PC-3 (cell line): ENCODE measurements around the gene CEP131.

ENCODE experiments used
- EZH2 ChIP-seq: fragments of 300-600 bp; sonication (generic); IDR thresholded peaks from one replicate; pipeline ENCODE4 v1.6.1; 2017; ENCODE audit warnings: antibody characterized with exemption, mild to moderate bottlenecking, low read length; ENCODE audit not compliant: unreplicated experiment
- EZH2phosphoT487 ChIP-seq: fragments of 300-600 bp; sonication (generic); IDR thresholded peaks from 2 replicates; pipeline ENCODE4 v1.6.1; 2018; ENCODE audit warnings: mild to moderate bottlenecking, antibody characterized with exemption, low read length, borderline replicate concordance
- TF ChIP-seq, protein P1 (sequence below): fragments of 300-600 bp; sonication (generic); conservative IDR thresholded peaks from 2 replicates; pipeline ENCODE4 v1.5.1; 2017; ENCODE audit warnings: antibody characterized with exemption, low read depth, mild to moderate bottlenecking, low read length

DNA sequence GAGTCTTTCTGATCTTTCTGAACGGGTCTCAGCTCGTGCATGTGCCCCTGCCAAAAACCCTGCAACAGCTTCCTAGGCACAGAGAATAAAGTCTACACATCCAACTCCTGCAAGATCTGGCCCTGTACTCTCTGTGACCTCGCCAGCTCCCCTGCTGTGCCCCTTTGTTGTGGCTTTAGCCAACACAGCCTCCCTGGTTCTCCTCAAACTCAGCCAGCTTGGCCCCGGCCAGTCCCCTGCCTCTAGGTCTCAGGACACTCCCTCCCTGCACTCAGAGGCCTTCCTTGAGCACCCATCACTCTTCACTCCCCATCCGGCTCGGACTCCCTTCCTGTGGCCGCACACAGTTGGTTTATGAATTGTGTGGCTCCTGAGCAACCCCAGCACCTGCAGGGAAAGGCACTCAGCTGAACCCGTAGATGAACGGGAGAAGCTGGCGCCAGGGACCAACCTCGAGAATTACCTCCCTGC lies 1.4 kb downstream of the CEP131 start:
- TF ChIP-seq, protein P1, sequence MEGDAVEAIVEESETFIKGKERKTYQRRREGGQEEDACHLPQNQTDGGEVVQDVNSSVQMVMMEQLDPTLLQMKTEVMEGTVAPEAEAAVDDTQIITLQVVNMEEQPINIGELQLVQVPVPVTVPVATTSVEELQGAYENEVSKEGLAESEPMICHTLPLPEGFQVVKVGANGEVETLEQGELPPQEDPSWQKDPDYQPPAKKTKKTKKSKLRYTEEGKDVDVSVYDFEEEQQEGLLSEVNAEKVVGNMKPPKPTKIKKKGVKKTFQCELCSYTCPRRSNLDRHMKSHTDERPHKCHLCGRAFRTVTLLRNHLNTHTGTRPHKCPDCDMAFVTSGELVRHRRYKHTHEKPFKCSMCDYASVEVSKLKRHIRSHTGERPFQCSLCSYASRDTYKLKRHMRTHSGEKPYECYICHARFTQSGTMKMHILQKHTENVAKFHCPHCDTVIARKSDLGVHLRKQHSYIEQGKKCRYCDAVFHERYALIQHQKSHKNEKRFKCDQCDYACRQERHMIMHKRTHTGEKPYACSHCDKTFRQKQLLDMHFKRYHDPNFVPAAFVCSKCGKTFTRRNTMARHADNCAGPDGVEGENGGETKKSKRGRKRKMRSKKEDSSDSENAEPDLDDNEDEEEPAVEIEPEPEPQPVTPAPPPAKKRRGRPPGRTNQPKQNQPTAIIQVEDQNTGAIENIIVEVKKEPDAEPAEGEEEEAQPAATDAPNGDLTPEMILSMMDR: no peak
- TF ChIP-seq EZH2: no peak
- no peak for TF ChIP-seq EZH2phosphoT487
